ENCODE results near the gene PRKAG1.

PRKAG1 gene

GRCh38 chr12:49030119-49030518 lies 11.5 kb upstream of the PRKAG1 start:
- DNase-seq, result no peak

GRCh38 chr12:49028666-49029275 lies 10.2 kb upstream of the PRKAG1 start:
- DNase-seq, result no peak

- DNase-seq, result no peak
These were observed 9.4 kb upstream of the PRKAG1 start for GRCh38 chr12:49027846-49028555.

GRCh38 chr12:49026678-49027480 lies 8.3 kb upstream of the PRKAG1 start:
- DNase-seq, result no peak

GRCh38 chr12:49026101-49026500 lies 7.5 kb upstream of the PRKAG1 start:
- no peak for DNase-seq

GRCh38 chr12:49025463-49025862 lies 6.9 kb upstream of the PRKAG1 start:
- no peak for DNase-seq

GRCh38 chr12:49024543-49024942 lies 6.0 kb upstream of the PRKAG1 start:
- no peak for DNase-seq

GRCh38 chr12:49023812-49024211 lies 5.2 kb upstream of the PRKAG1 start:
- DNase-seq, result no peak

GRCh38 chr12:49022558-49023178 lies 4.1 kb upstream of the PRKAG1 start:
- no peak for DNase-seq

- no peak for DNase-seq
These were observed 2.8 kb upstream of the PRKAG1 start for GRCh38 chr12:49021292-49021915.

GRCh38 chr12:49020441-49020840 lies 1.9 kb upstream of the PRKAG1 start:
- DNase-seq, result no peak

- DNase-seq, result no peak
These were observed 1.1 kb upstream of the PRKAG1 start for GRCh38 chr12:49019443-49020324.

- no peak for DNase-seq
These were observed 499 bp upstream of the PRKAG1 start for GRCh38 chr12:49019120-49019430.

- DNase-seq, result no peak
These were observed 700 bp downstream of the PRKAG1 start for GRCh38 chr12:49017891-49018260.

- DNase-seq, result no peak
These were observed 3.4 kb downstream of the PRKAG1 start for GRCh38 chr12:49015196-49015595.

GRCh38 chr12:49014547-49014946 lies 4.0 kb downstream of the PRKAG1 start:
- no peak for DNase-seq

- DNase-seq, result no peak
These were observed 5.1 kb downstream of the PRKAG1 start for GRCh38 chr12:49013428-49013827.

- no peak for DNase-seq
These were observed 5.8 kb downstream of the PRKAG1 start for GRCh38 chr12:49012739-49013138.

- DNase-seq, result no peak
These were observed 8.4 kb downstream of the PRKAG1 start for GRCh38 chr12:49010092-49010668.

GRCh38 chr12:49008943-49009342 lies 9.6 kb downstream of the PRKAG1 start:
- DNase-seq, result no peak

- no peak for DNase-seq
These were observed 18.2 kb downstream of the PRKAG1 start for GRCh38 chr12:49000346-49000745.
